ENCODE data around the gene STX4.
"Not testable (repeated sequence)": the region's sequence is repeated elsewhere in the genome, so short reads cannot be mapped to it uniquely, and the experiment has no call there.

DNA sequence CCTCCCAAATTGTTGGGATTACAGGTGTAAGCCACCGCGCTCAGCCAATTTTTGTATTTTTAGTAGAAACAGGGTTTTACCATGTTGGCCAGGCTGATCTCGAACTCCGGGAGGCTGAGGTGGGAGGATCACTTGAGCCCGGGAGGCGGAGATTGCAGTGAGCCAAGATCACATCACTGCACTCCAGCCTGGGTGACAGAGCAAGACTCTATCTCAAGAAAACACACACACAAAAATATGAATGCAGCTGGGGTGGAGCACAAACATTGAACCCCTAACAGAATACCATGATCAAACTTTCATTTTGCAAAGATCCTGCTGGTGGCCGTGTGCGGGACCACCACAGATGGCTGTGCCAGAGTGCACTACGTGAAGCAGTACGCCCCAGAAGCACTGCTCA is 15.6 kb upstream of the STX4 start:
- not testable (repeated sequence) for TF ChIP-seq RXRA (IDR thresholded peaks at IDR 0.05)
- TF ChIP-seq, protein P1, sequence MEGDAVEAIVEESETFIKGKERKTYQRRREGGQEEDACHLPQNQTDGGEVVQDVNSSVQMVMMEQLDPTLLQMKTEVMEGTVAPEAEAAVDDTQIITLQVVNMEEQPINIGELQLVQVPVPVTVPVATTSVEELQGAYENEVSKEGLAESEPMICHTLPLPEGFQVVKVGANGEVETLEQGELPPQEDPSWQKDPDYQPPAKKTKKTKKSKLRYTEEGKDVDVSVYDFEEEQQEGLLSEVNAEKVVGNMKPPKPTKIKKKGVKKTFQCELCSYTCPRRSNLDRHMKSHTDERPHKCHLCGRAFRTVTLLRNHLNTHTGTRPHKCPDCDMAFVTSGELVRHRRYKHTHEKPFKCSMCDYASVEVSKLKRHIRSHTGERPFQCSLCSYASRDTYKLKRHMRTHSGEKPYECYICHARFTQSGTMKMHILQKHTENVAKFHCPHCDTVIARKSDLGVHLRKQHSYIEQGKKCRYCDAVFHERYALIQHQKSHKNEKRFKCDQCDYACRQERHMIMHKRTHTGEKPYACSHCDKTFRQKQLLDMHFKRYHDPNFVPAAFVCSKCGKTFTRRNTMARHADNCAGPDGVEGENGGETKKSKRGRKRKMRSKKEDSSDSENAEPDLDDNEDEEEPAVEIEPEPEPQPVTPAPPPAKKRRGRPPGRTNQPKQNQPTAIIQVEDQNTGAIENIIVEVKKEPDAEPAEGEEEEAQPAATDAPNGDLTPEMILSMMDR (IDR thresholded peaks at IDR 0.05; ENCODE audit: low read depth, low read length, missing input control), result not testable (repeated sequence)

All from liver (tissue), 3 donors.